IPS-15b (cell line): ENCODE results near the gene TMEM181.
"Not testable (repeated sequence)": the region's sequence is repeated elsewhere in the genome, so short reads cannot be mapped to it uniquely, and the experiment has no call there.

Experiments
- H3K27me3 ChIP-seq: one replicate; pipeline ENCODE4 v1.6.1; 2013; ENCODE audit warnings: low read length; ENCODE audit not compliant: control insufficient read depth, insufficient read depth
- H3K36me3 ChIP-seq: one replicate; pipeline ENCODE4 v1.6.1; 2013; ENCODE audit warnings: low read length; ENCODE audit not compliant: control insufficient read depth, insufficient read depth
- H3K4me1 ChIP-seq: one replicate; pipeline ENCODE4 v1.6.1; 2013; ENCODE audit warnings: mild to moderate bottlenecking, low read length; ENCODE audit not compliant: control insufficient read depth, insufficient read depth
- H3K4me3 ChIP-seq: one replicate; pipeline ENCODE4 v1.5.1; 2013; ENCODE audit warnings: low read depth, low read length
- H3K9ac ChIP-seq: one replicate; pipeline ENCODE4 v1.6.1; 2013; ENCODE audit warnings: low read depth, mild to moderate bottlenecking, low read length
- H3K9me3 ChIP-seq: one replicate; pipeline ENCODE4 v1.6.1; 2013; ENCODE audit warnings: mild to moderate bottlenecking, low read length; ENCODE audit not compliant: control insufficient read depth, insufficient read depth

Gene TMEM181

GRCh38 chr6:158521759-158522158 lies 38.1 kb upstream of the TMEM181 start:
- Histone ChIP-seq H3K36me3 (no peaks in the 10 kb centered on the region), H3K4me3 (no peak overlapping the region), H3K9ac (no peak overlapping the region), H3K27me3 (peaks cover 2% of the 10 kb centered on the region), H3K4me1 (no peaks in the 10 kb centered on the region), H3K9me3 (no peaks in the 10 kb centered on the region)

- no peaks in the 10 kb centered on the region for H3K4me1 ChIP-seq
- H3K36me3 ChIP-seq, result no peaks in the 10 kb centered on the region
- H3K9ac ChIP-seq, result no peak overlapping the region
- peaks cover 2% of the 10 kb centered on the region for H3K27me3 ChIP-seq
- no peak overlapping the region for H3K4me3 ChIP-seq
- H3K9me3 ChIP-seq, result no peaks in the 10 kb centered on the region
Measured at GRCh38 chr6:158522616-158523015, 37.3 kb upstream of the TMEM181 start.

GRCh38 chr6:158524311-158524710 lies 35.6 kb upstream of the TMEM181 start:
- H3K9ac ChIP-seq, result no peak overlapping the region
- H3K4me3 ChIP-seq, result no peak overlapping the region
- no peaks in the 10 kb centered on the region for H3K4me1 ChIP-seq
- H3K9me3 ChIP-seq, result no peaks in the 10 kb centered on the region
- no peaks in the 10 kb centered on the region for H3K36me3 ChIP-seq
- H3K27me3 ChIP-seq, result peaks cover 2% of the 10 kb centered on the region

GRCh38 chr6:158527858-158528257 lies 32.0 kb upstream of the TMEM181 start:
- not testable (repeated sequence) for H3K36me3 ChIP-seq, H3K9ac ChIP-seq, H3K4me3 ChIP-seq, H3K9me3 ChIP-seq, H3K4me1 ChIP-seq, H3K27me3 ChIP-seq

GRCh38 chr6:158528826-158529225 lies 31.1 kb upstream of the TMEM181 start:
- H3K27me3 ChIP-seq, result peaks cover 2% of the 10 kb centered on the region
- H3K9ac ChIP-seq, result no peak overlapping the region
- no peaks in the 10 kb centered on the region for H3K4me1 ChIP-seq
- no peaks in the 10 kb centered on the region for H3K36me3 ChIP-seq
- no peak overlapping the region for H3K4me3 ChIP-seq
- no peaks in the 10 kb centered on the region for H3K9me3 ChIP-seq

GRCh38 chr6:158529629-158530028 lies 30.3 kb upstream of the TMEM181 start:
- no peaks in the 10 kb centered on the region for H3K36me3 ChIP-seq
- no peaks in the 10 kb centered on the region for H3K9me3 ChIP-seq

GRCh38 chr6:158531566-158531965 lies 28.3 kb upstream of the TMEM181 start:
- Histone ChIP-seq H3K9ac (no peak overlapping the region), H3K27me3 (no peaks in the 10 kb centered on the region), H3K9me3 (no peaks in the 10 kb centered on the region), H3K4me3 (no peak overlapping the region), H3K36me3 (no peaks in the 10 kb centered on the region), H3K4me1 (peaks cover 3% of the 10 kb centered on the region)

More at GRCh38 chr6:158529629-158530028, 30.3 kb upstream of the TMEM181 start:
- Histone ChIP-seq H3K27me3 (no peaks in the 10 kb centered on the region), H3K4me1 (no peaks in the 10 kb centered on the region), H3K9ac (no peak overlapping the region), H3K4me3 (no peak overlapping the region)

- H3K9me3 ChIP-seq, result no peaks in the 10 kb centered on the region
- H3K4me3 ChIP-seq, result no peak overlapping the region
- peaks cover 3% of the 10 kb centered on the region for H3K4me1 ChIP-seq
- no peaks in the 10 kb centered on the region for H3K27me3 ChIP-seq
- H3K9ac ChIP-seq, result no peak overlapping the region
- no peaks in the 10 kb centered on the region for H3K36me3 ChIP-seq
Measured at GRCh38 chr6:158531970-158532369, 27.9 kb upstream of the TMEM181 start.

GRCh38 chr6:158536084-158536890 lies 23.6 kb upstream of the TMEM181 start:
- H3K9me3 ChIP-seq, result no peaks in the 10 kb centered on the region
- no peaks in the 10 kb centered on the region for H3K27me3 ChIP-seq
- peak overlapping the region; percentile 65 for H3K9ac ChIP-seq
- H3K4me3 ChIP-seq, result peak overlapping the region; percentile 82
- peaks cover 5% of the 10 kb centered on the region for H3K4me1 ChIP-seq
- H3K36me3 ChIP-seq, result no peaks in the 10 kb centered on the region

- Histone ChIP-seq H3K4me3 (peak overlapping the region; percentile 82), H3K4me1 (peaks cover 5% of the 10 kb centered on the region), H3K36me3 (no peaks in the 10 kb centered on the region), H3K9me3 (no peaks in the 10 kb centered on the region), H3K27me3 (no peaks in the 10 kb centered on the region), H3K9ac (peak overlapping the region; percentile 65)
Measured at GRCh38 chr6:158536891-158537798, 22.7 kb upstream of the TMEM181 start.

GRCh38 chr6:158538741-158539140 lies 21.1 kb upstream of the TMEM181 start:
- no peak overlapping the region for H3K9ac ChIP-seq
- H3K27me3 ChIP-seq, result no peaks in the 10 kb centered on the region
- peaks cover 5% of the 10 kb centered on the region for H3K4me1 ChIP-seq
- no peaks in the 10 kb centered on the region for H3K36me3 ChIP-seq
- H3K4me3 ChIP-seq, result no peak overlapping the region
- no peaks in the 10 kb centered on the region for H3K9me3 ChIP-seq

GRCh38 chr6:158539413-158539812 lies 20.5 kb upstream of the TMEM181 start:
- Histone ChIP-seq H3K36me3 (no peaks in the 10 kb centered on the region), H3K4me3 (no peak overlapping the region), H3K9me3 (no peaks in the 10 kb centered on the region), H3K9ac (no peak overlapping the region), H3K4me1 (peaks cover 5% of the 10 kb centered on the region), H3K27me3 (no peaks in the 10 kb centered on the region)
